A673 (cell line): Measurements from ENCODE around the gene CBX2. TPM values are rescaled to one million over a fixed set of nuclear protein-coding genes. Genes with fewer than 3 reads are reported as not detected.
A peak's percentile ranks its signal among the peaks of the same experiment; 100 is the strongest.

ENCODE experiments used
- BruUV-seq: library from RNA; stranded (reverse); fragments of 400-500 nt; replicated peaks from 2 replicates; lab custom pipeline; 2021; lab: Mats Ljungman, UMichigan
- CTCF ChIA-PET: fragments of 300-600 bp; sonication (Branson Sonifier 250); formaldehyde crosslinking; loops from one replicate; lab custom pipeline; 2022; ENCODE audit warnings: antibody characterized with exemption; lab: Charles Lee
- POLR2A ChIA-PET: fragments of 300-600 bp; sonication (Branson Sonifier 250); formaldehyde crosslinking; loops from one replicate; lab custom pipeline; 2022; ENCODE audit warnings: antibody characterized with exemption; ENCODE audit not compliant: low non-redundant PET; lab: Charles Lee
- DNase-seq: peaks from one replicate; pipeline ENCODE4 v3.0.0-alpha.2; 2015; ENCODE audit warnings: low spot score
- H3K27ac ChIP-seq: fragments of 200-600 bp; sonication (generic); 2 replicates; pipeline ENCODE4 v1.5.1; 2016; ENCODE audit warnings: mixed run types, low read depth, mild to moderate bottlenecking, mixed read lengths, antibody characterized with exemption, low read length; ENCODE audit not compliant: poor library complexity, severe bottlenecking
- H3K27me3 ChIP-seq: fragments of 200-600 bp; sonication (generic); replicated peaks from 2 replicates; pipeline ENCODE4 v1.6.1; 2017; ENCODE audit warnings: mixed run types, low read depth, mild to moderate bottlenecking, mixed read lengths, antibody characterized with exemption, low read length; ENCODE audit not compliant: insufficient read depth, poor library complexity
- H3K36me3 ChIP-seq: fragments of 200-600 bp; sonication (generic); 2 replicates; pipeline ENCODE4 v1.6.1; 2016; ENCODE audit warnings: mixed run types, mild to moderate bottlenecking, mixed read lengths, antibody characterized with exemption, low read length; ENCODE audit not compliant: insufficient read depth, poor library complexity, severe bottlenecking
- H3K4me1 ChIP-seq: fragments of 200-600 bp; sonication (generic); 2 replicates; pipeline ENCODE4 v1.6.1; 2017; ENCODE audit warnings: mixed run types, mild to moderate bottlenecking, mixed read lengths, antibody characterized with exemption, low read length; ENCODE audit not compliant: insufficient read depth, poor library complexity, severe bottlenecking
- H3K4me3 ChIP-seq: fragments of 200-600 bp; sonication (generic); 2 replicates; pipeline ENCODE4 v1.5.1; 2016; ENCODE audit warnings: low read depth, mixed run types, mild to moderate bottlenecking, mixed read lengths, low read length; ENCODE audit not compliant: poor library complexity, severe bottlenecking
- H3K9me3 ChIP-seq: fragments of 200-600 bp; sonication (generic); 2 replicates; pipeline ENCODE4 v1.6.1; 2016; ENCODE audit warnings: mixed run types, low read depth, mild to moderate bottlenecking, mixed read lengths, antibody characterized with exemption, low read length; ENCODE audit not compliant: poor library complexity, severe bottlenecking
- CTCF ChIP-seq: fragments of 300-800, 200-600 bp; sonication (generic); conservative IDR thresholded peaks from 2 replicates; pipeline ENCODE4 v1.5.1; 2017; ENCODE audit warnings: low read depth, mild to moderate bottlenecking, antibody characterized with exemption, low read length, moderate library complexity, mixed read lengths
- EZH2 ChIP-seq: fragments of 200-600 bp; sonication (generic); IDR thresholded peaks from 2 replicates; pipeline ENCODE4 v1.6.1; 2017; ENCODE audit warnings: borderline replicate concordance, low read depth, mild to moderate bottlenecking, mixed read lengths, antibody characterized with exemption, low read length; ENCODE audit not compliant: poor library complexity, severe bottlenecking
- intact Hi-C: fragments of 100-400 bp; cut with micrococcal nuclease; formaldehyde crosslinking; loops from one replicate; pipeline ENCODE4 v1.10.0; 2022; ENCODE audit not compliant: unreplicated experiment
- total RNA-seq: library from RNA; stranded (reverse); gene quantifications from 2 replicates; pipeline ENCODE4 v1.2.3, GENCODE V29; 2021

CBX2 gene
- total RNA-seq, 1 experiment from 2014 or later, result 59.5 TPM

GRCh38 chr17:79799538-79800324 lies 21.8 kb downstream of the CBX2 start:
- Histone ChIP-seq H3K27me3 (no peaks in the 10 kb centered on the region), H3K4me1 (peaks cover 56% of the 10 kb centered on the region), H3K9me3 (no peaks in the 10 kb centered on the region), H3K4me3 (peak overlapping the region; percentile 45), H3K27ac (peak overlapping the region; percentile 16), H3K36me3 (peaks cover 10% of the 10 kb centered on the region)
- peak; percentile 38 for DNase-seq
- BruUV-seq, result no TSS peak
- ChIA-PET CTCF (interaction anchor here (0.6 to 1.0 kb wide), 3 partner anchors 11 to 176 kb away, joined by 3 to 9 read pairs (median 3); no protein-coding TSS in a partner anchor), POLR2A (interaction anchor here (0.8 kb wide), 1 partner anchor 40 kb away, joined by 3 read pairs; the partner anchor contains the start of gene CBX4)
- TF ChIP-seq CTCF, result no peak
- no peak for TF ChIP-seq EZH2
- intact Hi-C loops, result no loop called here

GRCh38 chr17:79800325-79801155 lies 22.6 kb downstream of the CBX2 start:
- peak; percentile 92 for DNase-seq
- Histone ChIP-seq H3K4me1 (peaks cover 62% of the 10 kb centered on the region), H3K27ac (peak overlapping the region; percentile 73), H3K4me3 (peak overlapping the region; percentile 45), H3K9me3 (no peaks in the 10 kb centered on the region), H3K27me3 (no peaks in the 10 kb centered on the region), H3K36me3 (peaks cover 4% of the 10 kb centered on the region)
- intact Hi-C loops, result no loop called here
- TF ChIP-seq EZH2 (no peak), CTCF (no peak)
- ChIA-PET POLR2A (interaction anchor here (0.6 kb wide), 1 partner anchor 39 kb away, joined by 3 read pairs; the partner anchor contains the start of gene CBX4), CTCF (interaction anchor here (0.7 kb wide), 1 partner anchor 11 kb away, joined by 3 read pairs; no protein-coding TSS in a partner anchor)
- no TSS peak for BruUV-seq
